ENCODE measurements around the gene MYBBP1A.

- TF ChIP-seq POLR2A (IDR thresholded peaks at IDR 0.05) (peak; percentile 54 to 61), CTCF (IDR thresholded peaks at IDR 0.05 in 4 of 5, conservative IDR thresholded peaks at IDR 0.05 in 1 of 5) (peak in 2 of 5 experiments; percentile 25 to 33)
Observed at GRCh38 chr17:4600563-4600962, 45.4 kb upstream of the MYBBP1A start.
